Measurements from ENCODE around the gene ZDHHC14. TPM values are rescaled to one million over a fixed set of nuclear protein-coding genes. Genes with fewer than 3 reads are reported as not detected.

ZDHHC14 gene
- total and polyA plus RNA-seq, 2 of the 8 experiments (the other 6 are each of a cell fraction or from before 2014, with no cell fraction given), result 2.9 to 5.3 TPM

DNA sequence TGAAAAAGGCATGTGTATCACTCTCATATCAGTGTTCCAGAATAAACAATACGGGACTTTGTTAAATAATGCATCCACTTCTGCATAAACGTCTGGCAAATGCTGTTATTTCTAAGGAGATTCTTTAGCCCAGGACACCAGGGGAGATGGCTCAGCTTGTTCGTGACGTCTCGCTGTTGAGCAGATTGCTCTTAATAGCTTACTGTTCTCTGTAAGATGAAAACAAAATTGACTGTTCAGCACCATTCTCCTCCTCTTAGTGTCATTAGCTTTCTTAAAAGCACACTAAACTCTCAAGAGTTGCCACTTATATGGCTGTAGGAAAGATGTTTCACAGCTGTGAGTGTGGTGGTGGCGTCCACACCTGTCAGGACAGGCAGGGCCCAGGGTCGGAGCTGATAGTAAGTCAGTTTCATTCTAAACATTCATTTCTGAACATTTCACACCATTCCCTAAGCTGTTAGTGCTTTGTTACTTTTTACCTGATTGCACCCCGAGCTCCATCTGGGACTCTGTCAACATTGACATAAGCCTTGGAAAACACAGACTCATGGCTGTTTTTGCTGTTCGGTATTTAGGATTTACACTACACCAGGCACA lies 132.1 kb downstream of the ZDHHC14 start (continued):
- no peak for TF ChIP-seq BCL11A (IDR thresholded peaks at IDR 0.05; ENCODE audit: low read depth in 2 of 2, low read length in 2 of 2)
- TF ChIP-seq SP4 (IDR thresholded peaks at IDR 0.05; ENCODE audit: low read length), result no peak
- TF ChIP-seq CEBPB (IDR thresholded peaks at IDR 0.05; ENCODE audit: low read depth, low read length), result no peak
- no peak for TF ChIP-seq CBX5 (IDR thresholded peaks at IDR 0.05; ENCODE audit: low read depth, low read length)
- TF ChIP-seq, protein P1, sequence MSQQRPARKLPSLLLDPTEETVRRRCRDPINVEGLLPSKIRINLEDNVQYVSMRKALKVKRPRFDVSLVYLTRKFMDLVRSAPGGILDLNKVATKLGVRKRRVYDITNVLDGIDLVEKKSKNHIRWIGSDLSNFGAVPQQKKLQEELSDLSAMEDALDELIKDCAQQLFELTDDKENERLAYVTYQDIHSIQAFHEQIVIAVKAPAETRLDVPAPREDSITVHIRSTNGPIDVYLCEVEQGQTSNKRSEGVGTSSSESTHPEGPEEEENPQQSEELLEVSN (IDR thresholded peaks at IDR 0.05), result no peak
- TF ChIP-seq SIN3A (conservative IDR thresholded peaks at IDR 0.05 in 1 of 2, IDR thresholded peaks at IDR 0.05 in 1 of 2; ENCODE audit: low read depth in 1 of 2, low read length in 2 of 2), result no peak
- no peak for TF ChIP-seq TAF7 (optimal IDR thresholded peaks at IDR 0.05; ENCODE audit: borderline replicate concordance, low read depth, low read length)
- no peak for TF ChIP-seq KDM5A (IDR thresholded peaks at IDR 0.05; ENCODE audit: low read length)
- TF ChIP-seq TCF12 (IDR thresholded peaks at IDR 0.05; ENCODE audit: low read depth, low read length), result no peak
